ENCODE measurements around the gene MAP2K1. TPM values are rescaled to one million over a fixed set of nuclear protein-coding genes. Genes with fewer than 3 reads are reported as not detected.

The MAP2K1 gene
- polyA plus RNA-seq, 1 donor (not counting 4 experiments of a cell fraction or from before 2014, with no cell fraction given), result 73.8 TPM

- Histone ChIP-seq H3K79me2 (ENCODE audit: control insufficient read depth, insufficient read depth, low read length) (peaks cover 95% of the 10 kb centered on the region), H4K20me1 (ENCODE audit: control insufficient read depth, extremely low read depth, insufficient read depth, low read length) (peaks cover 18% of the 10 kb centered on the region), H3K9me3 (ENCODE audit: control insufficient read depth, low read depth, low read length) (no peaks in the 10 kb centered on the region), H3K4me1 (ENCODE audit: control insufficient read depth, extremely low read depth, insufficient read depth, low read length) (no peaks in the 10 kb centered on the region), H3K4me2 (ENCODE audit: control insufficient read depth, extremely low read depth, insufficient read depth, low read depth, low read length) (no peak overlapping the region), H3K4me3 (ENCODE audit: control insufficient read depth in 2 of 3, extremely low read depth in 1 of 3, insufficient read depth in 2 of 3, low read depth in 1 of 3, low read length in 3 of 3) (no peak overlapping the region), H3K27me3 (ENCODE audit: control insufficient read depth, extremely low read depth, insufficient read depth, low read length) (no peaks in the 10 kb centered on the region), H3K9ac (ENCODE audit: control insufficient read depth, extremely low read depth, insufficient read depth, low read length) (no peak overlapping the region), H2AFZ (ENCODE audit: control insufficient read depth, low read length) (no peak overlapping the region), H3K9me1 (ENCODE audit: control insufficient read depth, extremely low read depth, insufficient read depth, low read length) (peaks cover 3% of the 10 kb centered on the region), H3K36me3 (ENCODE audit: control insufficient read depth in 2 of 2, extremely low read depth in 1 of 2, insufficient read depth in 2 of 2, low read length in 2 of 2) (peaks cover 0 to 3% of the 10 kb centered on the region in 2 experiments), H3K27ac (ENCODE audit: control insufficient read depth, insufficient read depth, low read length) (no peak overlapping the region)
- DNase-seq (ENCODE audit: low read depth, low spot score) (no peak), FAIRE-seq (no peak)
- dilution Hi-C loops (cut with MboI; ENCODE audit: extremely low pct_ligation_motif_present, low sequenced_read_pairs), result no loop called here
- TF ChIP-seq EZH2 (IDR thresholded peaks at IDR 0.05; ENCODE audit: low read length) (no peak), CTCF (optimal IDR thresholded peaks at IDR 0.05 in 1 of 3, IDR thresholded peaks at IDR 0.05 in 1 of 3, conservative IDR thresholded peaks at IDR 0.05 in 1 of 3; ENCODE audit: extremely low read depth in 1 of 3, insufficient read depth in 2 of 3, low read length in 3 of 3) (no peak)
Measured at GRCh38 chr15:66429117-66429516, 42.4 kb downstream of the MAP2K1 start.

DNA sequence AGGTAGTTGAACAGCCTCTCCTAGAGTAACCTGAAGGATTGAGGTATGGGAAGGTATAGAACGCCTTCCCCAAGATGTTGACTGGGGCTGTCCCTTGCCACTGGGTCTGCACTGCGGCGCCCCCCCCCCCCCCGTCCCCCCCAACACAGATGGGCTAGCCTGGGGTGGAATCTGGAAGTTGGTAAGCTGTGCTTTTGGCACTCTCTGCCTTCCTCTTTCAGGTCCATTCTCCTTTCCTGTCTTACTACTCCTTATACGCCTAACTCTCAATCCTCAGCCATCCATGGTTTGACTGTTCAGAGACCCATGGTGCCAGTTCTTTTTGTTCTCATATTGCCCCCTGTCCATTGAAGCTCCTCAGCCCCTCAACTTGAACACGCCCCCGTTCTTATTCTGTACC lies 42.8 kb downstream of the MAP2K1 start:
- Histone ChIP-seq H3K9me1 (ENCODE audit: control insufficient read depth, extremely low read depth, insufficient read depth, low read length) (peaks cover 3% of the 10 kb centered on the region), H3K9me3 (ENCODE audit: control insufficient read depth, low read depth, low read length) (no peaks in the 10 kb centered on the region), H3K9ac (ENCODE audit: control insufficient read depth, extremely low read depth, insufficient read depth, low read length) (no peak overlapping the region), H3K79me2 (ENCODE audit: control insufficient read depth, insufficient read depth, low read length) (peaks cover 95% of the 10 kb centered on the region), H3K4me1 (ENCODE audit: control insufficient read depth, extremely low read depth, insufficient read depth, low read length) (no peaks in the 10 kb centered on the region), H3K4me3 (ENCODE audit: control insufficient read depth in 2 of 3, extremely low read depth in 1 of 3, insufficient read depth in 2 of 3, low read depth in 1 of 3, low read length in 3 of 3) (no peak overlapping the region), H4K20me1 (ENCODE audit: control insufficient read depth, extremely low read depth, insufficient read depth, low read length) (peaks cover 18% of the 10 kb centered on the region), H3K27ac (ENCODE audit: control insufficient read depth, insufficient read depth, low read length) (no peak overlapping the region), H2AFZ (ENCODE audit: control insufficient read depth, low read length) (no peak overlapping the region), H3K27me3 (ENCODE audit: control insufficient read depth, extremely low read depth, insufficient read depth, low read length) (no peaks in the 10 kb centered on the region), H3K4me2 (ENCODE audit: control insufficient read depth, extremely low read depth, insufficient read depth, low read depth, low read length) (no peak overlapping the region), H3K36me3 (ENCODE audit: control insufficient read depth in 2 of 2, extremely low read depth in 1 of 2, insufficient read depth in 2 of 2, low read length in 2 of 2) (peaks cover 0 to 3% of the 10 kb centered on the region in 2 experiments)
- DNase-seq (ENCODE audit: low read depth, low spot score), result no peak
- dilution Hi-C loops (cut with MboI; ENCODE audit: extremely low pct_ligation_motif_present, low sequenced_read_pairs), result no loop called here
- TF ChIP-seq EZH2 (IDR thresholded peaks at IDR 0.05; ENCODE audit: low read length) (no peak), CTCF (optimal IDR thresholded peaks at IDR 0.05 in 1 of 3, IDR thresholded peaks at IDR 0.05 in 1 of 3, conservative IDR thresholded peaks at IDR 0.05 in 1 of 3; ENCODE audit: extremely low read depth in 1 of 3, insufficient read depth in 2 of 3, low read length in 3 of 3) (no peak)
- no peak for FAIRE-seq
